Activated CD8-positive, alpha-beta memory T cell treated with anti-CD3 and anti-CD28 coated beads, Interleukin-2, amount 10 ng/mL, durations not matched to agents 7 days and 5 days (primary cell): ENCODE data around the gene SH2D4B. TPM values are rescaled to one million over a fixed set of nuclear protein-coding genes. Genes with fewer than 3 reads are reported as not detected.
A peak's percentile ranks its signal among the peaks of the same experiment; 100 is the strongest.

Experiments
- ATAC-seq: fragments of 150-1000 bp; cut with Tn5 transposase; one replicate; pipeline ENCODE4 v1.10.0; 2021; ENCODE audit warnings: moderate library complexity
- CTCF ChIA-PET: fragments of 350-600 bp; sonication (Branson Sonifier 250); formaldehyde crosslinking; loops from one replicate; lab custom pipeline; 2021; ENCODE audit warnings: antibody characterized with exemption; lab: Charles Lee
- DNase-seq: peaks from one replicate; pipeline ENCODE4 v3.0.0-alpha.2; 2020
- H3K27ac Mint-ChIP-seq: one replicate; pipeline ENCODE4 v1.8.0; 2021; ENCODE audit warnings: mild to moderate bottlenecking, mixed read lengths
- H3K27me3 Mint-ChIP-seq: one replicate; pipeline ENCODE4 v1.8.0; 2021; ENCODE audit warnings: mixed read lengths
- H3K36me3 Mint-ChIP-seq: one replicate; pipeline ENCODE4 v1.8.0; 2021; ENCODE audit warnings: mild to moderate bottlenecking, mixed read lengths
- H3K4me1 Mint-ChIP-seq: one replicate; pipeline ENCODE4 v1.8.0; 2021; ENCODE audit warnings: mixed read lengths
- H3K4me3 Mint-ChIP-seq: one replicate; pipeline ENCODE4 v1.8.0; 2021; ENCODE audit warnings: mild to moderate bottlenecking, moderate library complexity, mixed read lengths
- H3K9me3 Mint-ChIP-seq: one replicate; pipeline ENCODE4 v1.8.0; 2022; ENCODE audit warnings: low read depth, mixed read lengths
- total RNA-seq, 2 experiments: library from RNA; stranded (reverse); gene quantifications; one replicate each; pipeline ENCODE4 v1.2.3, GENCODE V29; 2021

The SH2D4B gene
- total RNA-seq, 2 experiments from 2014 or later = 0.09 TPM; not detected in 1

- Mint-ChIP-seq H3K4me1 (no peaks in the 10 kb centered on the region), H3K36me3 (no peaks in the 10 kb centered on the region), H3K9me3 (no peaks in the 10 kb centered on the region), H3K27me3 (peaks cover 3% of the 10 kb centered on the region), H3K4me3 (no peak overlapping the region), H3K27ac (no peak overlapping the region)
- no peak for DNase-seq
- ATAC-seq = no peak
- CTCF ChIA-PET = interaction anchor here (1.1 to 2.9 kb wide), 7 partner anchors 13 to 163 kb away, joined by 3 to 13 read pairs (median 4); no protein-coding TSS in a partner anchor
These were observed 60.5 kb downstream of the SH2D4B start for GRCh38 chr10:80598084-80598798.

DNA sequence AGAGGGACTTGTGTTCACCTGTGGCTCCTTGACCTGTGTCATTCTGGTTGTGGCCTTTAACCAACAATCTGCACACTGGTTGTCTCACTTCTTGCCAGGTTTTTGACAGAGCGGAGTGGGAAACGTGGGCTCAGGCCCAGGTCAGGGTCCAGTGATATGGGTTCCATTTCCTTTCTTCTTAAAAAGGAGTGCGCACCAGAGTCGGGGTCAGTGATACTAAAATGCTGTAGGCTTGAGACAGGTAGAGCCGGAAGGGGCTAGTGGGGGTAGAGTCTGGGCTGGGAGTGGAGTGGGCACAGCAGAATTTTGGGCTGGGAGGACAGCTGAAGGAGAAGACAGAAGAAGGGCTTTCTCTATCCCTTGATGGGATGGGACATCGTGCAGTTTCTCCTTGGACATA lies 61.2 kb downstream of the SH2D4B start:
- CTCF ChIA-PET = interaction anchor here (0.9 to 2.5 kb wide), 6 partner anchors 12 to 164 kb away, joined by 3 to 7 read pairs (median 4); no protein-coding TSS in a partner anchor
- H3K27me3 Mint-ChIP-seq = peaks cover 3% of the 10 kb centered on the region
- H3K4me1 Mint-ChIP-seq = no peaks in the 10 kb centered on the region
- DNase-seq = no peak
- H3K36me3 Mint-ChIP-seq = no peaks in the 10 kb centered on the region
- H3K9me3 Mint-ChIP-seq = no peaks in the 10 kb centered on the region
- H3K27ac Mint-ChIP-seq = no peak overlapping the region
- no peak overlapping the region for H3K4me3 Mint-ChIP-seq
- no peak for ATAC-seq

DNA sequence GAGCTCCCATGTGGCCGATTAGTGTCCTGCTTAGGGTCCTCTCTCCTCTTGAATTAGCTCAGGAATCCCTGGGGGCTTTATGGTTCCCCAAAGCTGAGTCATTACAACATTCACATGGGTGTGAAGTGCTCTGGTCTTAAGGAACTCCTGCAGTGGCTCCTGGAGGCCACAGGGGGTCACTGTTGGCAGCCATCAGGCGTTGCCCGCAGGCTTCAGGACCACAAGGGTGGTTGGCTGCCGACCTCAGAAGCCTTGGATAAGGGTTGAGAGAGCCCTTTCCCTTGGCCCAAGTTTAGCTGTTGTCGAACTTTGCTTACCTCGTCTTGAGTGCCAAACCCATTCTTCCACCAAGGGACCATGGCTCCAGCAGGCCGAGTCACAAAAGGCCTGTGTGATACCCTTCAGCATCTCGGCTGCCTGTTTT lies 61.7 kb downstream of the SH2D4B start:
- H3K36me3 Mint-ChIP-seq = no peaks in the 10 kb centered on the region
- DNase-seq (peak; percentile 63), ATAC-seq (peak; percentile 79)
- no peak overlapping the region for H3K27ac Mint-ChIP-seq
- H3K4me3 Mint-ChIP-seq = no peak overlapping the region
- H3K4me1 Mint-ChIP-seq = no peaks in the 10 kb centered on the region
- no peaks in the 10 kb centered on the region for H3K9me3 Mint-ChIP-seq
- H3K27me3 Mint-ChIP-seq = no peaks in the 10 kb centered on the region
- CTCF ChIA-PET = interaction anchor here (0.9 to 2.5 kb wide), 7 partner anchors 11 to 188 kb away, joined by 3 to 7 read pairs (median 4); no protein-coding TSS in a partner anchor

- no peaks in the 10 kb centered on the region for H3K27me3 Mint-ChIP-seq
- no peaks in the 10 kb centered on the region for H3K9me3 Mint-ChIP-seq
- CTCF ChIA-PET = interaction anchor here (1.2 to 1.9 kb wide), 2 partner anchors 64 to 189 kb away, joined by 3 to 5 read pairs; no protein-coding TSS in a partner anchor
- no peak overlapping the region for H3K4me3 Mint-ChIP-seq
- H3K4me1 Mint-ChIP-seq = no peaks in the 10 kb centered on the region
- ATAC-seq (no peak), DNase-seq (no peak)
- H3K36me3 Mint-ChIP-seq = no peaks in the 10 kb centered on the region
- no peak overlapping the region for H3K27ac Mint-ChIP-seq
These were observed 62.6 kb downstream of the SH2D4B start for GRCh38 chr10:80600256-80600655.

GRCh38 chr10:80602881-80603280 lies 65.2 kb downstream of the SH2D4B start:
- DNase-seq = no peak
- no peaks in the 10 kb centered on the region for H3K27me3 Mint-ChIP-seq
- no peak overlapping the region for H3K4me3 Mint-ChIP-seq
- CTCF ChIA-PET = no interaction called here
- ATAC-seq = no peak
- no peaks in the 10 kb centered on the region for H3K4me1 Mint-ChIP-seq
- H3K36me3 Mint-ChIP-seq = no peaks in the 10 kb centered on the region
- no peaks in the 10 kb centered on the region for H3K9me3 Mint-ChIP-seq
- no peak overlapping the region for H3K27ac Mint-ChIP-seq

GRCh38 chr10:80603516-80603915 lies 65.8 kb downstream of the SH2D4B start:
- H3K4me1 Mint-ChIP-seq = peaks cover 1% of the 10 kb centered on the region
- H3K27me3 Mint-ChIP-seq = no peaks in the 10 kb centered on the region
- H3K9me3 Mint-ChIP-seq = no peaks in the 10 kb centered on the region
- ATAC-seq (no peak), DNase-seq (no peak)
- no peak overlapping the region for H3K27ac Mint-ChIP-seq
- CTCF ChIA-PET = interaction anchor here (0.6 kb wide), 1 partner anchor 231 kb away, joined by 3 read pairs; no protein-coding TSS in a partner anchor
- no peak overlapping the region for H3K4me3 Mint-ChIP-seq
- H3K36me3 Mint-ChIP-seq = no peaks in the 10 kb centered on the region

- no peaks in the 10 kb centered on the region for H3K9me3 Mint-ChIP-seq
- no peak overlapping the region for H3K4me3 Mint-ChIP-seq
- no peaks in the 10 kb centered on the region for H3K36me3 Mint-ChIP-seq
- H3K4me1 Mint-ChIP-seq = peaks cover 3% of the 10 kb centered on the region
- ATAC-seq (no peak), DNase-seq (no peak)
- H3K27ac Mint-ChIP-seq = no peak overlapping the region
- no peaks in the 10 kb centered on the region for H3K27me3 Mint-ChIP-seq
- CTCF ChIA-PET = no interaction called here
These were observed 71.0 kb downstream of the SH2D4B start for GRCh38 chr10:80608706-80609105.

DNA sequence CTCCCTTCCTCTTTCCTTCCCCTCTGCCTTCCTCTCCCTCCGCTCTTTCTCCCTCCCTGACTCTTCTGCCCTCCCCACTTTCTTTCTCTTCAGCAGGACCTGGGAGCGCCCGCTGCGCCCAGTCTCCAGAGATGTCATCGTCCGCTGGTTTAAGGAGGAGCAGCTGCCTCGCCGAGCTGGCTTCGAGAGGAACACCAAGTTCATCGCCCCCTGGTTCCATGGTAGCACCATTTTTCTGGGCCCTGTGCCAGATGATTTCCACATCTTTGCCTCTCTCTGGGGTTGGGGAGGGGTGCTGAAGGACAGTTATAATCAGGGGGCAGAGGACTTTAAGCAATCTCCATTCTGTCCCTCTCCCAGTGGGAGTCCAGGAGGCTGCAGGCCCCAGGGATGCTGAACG lies 71.6 kb downstream of the SH2D4B start:
- no peak overlapping the region for H3K4me3 Mint-ChIP-seq
- no peaks in the 10 kb centered on the region for H3K27me3 Mint-ChIP-seq
- no peak for ATAC-seq
- no peaks in the 10 kb centered on the region for H3K9me3 Mint-ChIP-seq
- CTCF ChIA-PET = interaction anchor here (1.3 kb wide), 1 partner anchor 13 kb away, joined by 4 read pairs; no protein-coding TSS in a partner anchor
- no peaks in the 10 kb centered on the region for H3K36me3 Mint-ChIP-seq
- no peak for DNase-seq
- peaks cover 5% of the 10 kb centered on the region for H3K4me1 Mint-ChIP-seq
- no peak overlapping the region for H3K27ac Mint-ChIP-seq

GRCh38 chr10:80611481-80612185 lies 73.9 kb downstream of the SH2D4B start:
- H3K27me3 Mint-ChIP-seq = no peaks in the 10 kb centered on the region
- no peaks in the 10 kb centered on the region for H3K36me3 Mint-ChIP-seq
- no peaks in the 10 kb centered on the region for H3K9me3 Mint-ChIP-seq
- H3K4me3 Mint-ChIP-seq = no peak overlapping the region
- H3K4me1 Mint-ChIP-seq = peaks cover 5% of the 10 kb centered on the region
- no peak overlapping the region for H3K27ac Mint-ChIP-seq
- ATAC-seq = no peak
- no peak for DNase-seq
- CTCF ChIA-PET = interaction anchor here (0.7 to 1.6 kb wide), 3 partner anchors 13 to 102 kb away, joined by 3 to 7 read pairs (median 7); no protein-coding TSS in a partner anchor

GRCh38 chr10:80612261-80612660 lies 74.6 kb downstream of the SH2D4B start:
- Mint-ChIP-seq H3K9me3 (no peaks in the 10 kb centered on the region), H3K4me1 (peaks cover 5% of the 10 kb centered on the region), H3K27me3 (peaks cover 2% of the 10 kb centered on the region), H3K36me3 (no peaks in the 10 kb centered on the region), H3K4me3 (no peak overlapping the region), H3K27ac (no peak overlapping the region)
- CTCF ChIA-PET = interaction anchor here (0.7 to 1.6 kb wide), 3 partner anchors 14 to 103 kb away, joined by 3 to 7 read pairs (median 7); no protein-coding TSS in a partner anchor
- ATAC-seq = no peak
- no peak for DNase-seq

DNA sequence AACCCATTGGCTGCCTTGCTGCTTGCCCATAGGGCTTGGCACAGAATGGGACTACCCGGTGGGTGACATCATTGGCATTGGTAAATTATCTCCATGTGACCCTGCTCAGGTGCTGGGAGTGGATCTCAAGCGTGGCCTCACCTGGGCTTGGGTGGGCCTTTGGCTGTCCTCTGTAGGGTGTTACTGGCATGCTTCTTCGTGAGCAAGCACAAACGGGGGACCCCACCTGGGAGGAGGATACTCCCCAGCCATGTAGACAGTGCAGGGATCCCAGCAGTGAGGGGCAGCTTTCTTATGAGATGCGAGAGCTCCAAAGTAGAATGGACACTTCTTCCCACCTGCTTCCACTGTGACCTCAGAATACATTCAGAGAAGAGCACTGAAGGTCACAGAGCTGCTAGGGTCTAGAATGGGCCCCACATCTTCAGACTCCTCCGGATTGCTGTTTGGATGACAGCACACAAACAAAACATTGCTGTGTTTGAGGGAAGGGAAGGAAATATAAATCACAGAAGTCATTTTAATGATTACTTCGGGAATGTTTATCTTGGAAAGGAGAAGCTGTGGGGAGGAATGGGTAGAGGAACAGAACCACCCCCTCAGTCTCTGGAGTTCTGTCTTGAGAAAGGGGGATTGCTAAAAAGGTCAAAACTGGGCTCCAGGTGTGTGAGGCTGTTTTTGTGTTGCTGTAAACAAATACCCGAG lies 75.9 kb downstream of the SH2D4B start:
- ATAC-seq = no peak
- H3K36me3 Mint-ChIP-seq = no peaks in the 10 kb centered on the region
- CTCF ChIA-PET = no interaction called here

DNA sequence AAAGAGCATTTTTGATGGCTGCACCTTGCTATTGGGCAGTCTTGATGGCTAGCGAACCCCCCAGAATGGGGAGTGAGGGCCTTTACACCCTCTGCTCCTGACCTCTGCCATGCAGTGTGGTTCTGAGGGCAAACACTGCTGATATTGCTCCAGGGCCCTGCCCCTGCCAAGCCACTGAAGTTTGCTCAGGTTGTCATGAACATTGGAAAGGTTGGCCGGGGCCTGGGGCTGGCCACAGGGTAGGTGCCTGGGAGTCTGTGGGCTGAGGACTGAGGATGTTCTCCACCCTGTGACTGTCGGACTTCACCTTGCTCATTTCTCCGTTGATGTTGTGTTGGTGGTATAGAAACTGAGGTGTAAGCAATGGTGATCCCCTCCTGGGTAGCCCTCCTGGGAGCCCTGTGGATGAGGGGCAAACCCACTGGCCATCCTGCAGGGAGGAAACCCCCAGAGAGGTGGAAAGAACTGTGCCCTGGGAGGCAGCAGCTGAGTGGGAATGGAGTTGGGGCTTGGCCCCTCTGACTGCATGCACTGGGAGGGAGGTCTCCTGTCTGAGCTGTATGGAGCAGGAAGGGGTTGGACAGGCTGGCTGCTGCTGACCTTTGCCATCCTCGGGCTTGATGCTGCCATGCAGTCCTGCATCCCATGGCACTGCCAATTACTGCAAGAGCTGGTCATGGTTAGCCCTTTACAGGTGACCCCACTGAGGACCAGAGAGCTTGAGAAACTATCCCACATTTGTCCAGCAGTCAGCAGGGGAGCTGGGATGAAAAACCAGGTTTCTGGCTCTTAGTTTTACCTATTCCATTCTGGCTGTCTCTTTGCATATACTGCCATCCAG lies 77.1 kb downstream of the SH2D4B start:
- Mint-ChIP-seq H3K36me3 (no peaks in the 10 kb centered on the region), H3K9me3 (no peaks in the 10 kb centered on the region), H3K4me3 (no peak overlapping the region), H3K4me1 (peaks cover 2% of the 10 kb centered on the region), H3K27ac (no peak overlapping the region), H3K27me3 (peaks cover 2% of the 10 kb centered on the region)
- no peak for DNase-seq
- CTCF ChIA-PET = interaction anchor here (1.1 kb wide), 1 partner anchor 18 kb away, joined by 3 read pairs; no protein-coding TSS in a partner anchor
- ATAC-seq = no peak

More for the DNA sequence above, 75.9 kb downstream of the SH2D4B start:
- no peaks in the 10 kb centered on the region for H3K9me3 Mint-ChIP-seq
- peaks cover 2% of the 10 kb centered on the region for H3K4me1 Mint-ChIP-seq
- no peak overlapping the region for H3K4me3 Mint-ChIP-seq
- H3K27ac Mint-ChIP-seq = no peak overlapping the region
- DNase-seq = no peak
- H3K27me3 Mint-ChIP-seq = peaks cover 2% of the 10 kb centered on the region
